HG02970 (cell line): ENCODE measurements around the gene CASTOR1.

ENCODE experiments used
- ATAC-seq: cut with Tn5 transposase; IDR thresholded peaks from one replicate; pipeline ENCODE4 v1.9.1; 2021; ENCODE audit warnings: mild to moderate bottlenecking, moderate library complexity, moderate number of reproducible peaks; ENCODE audit not compliant: unreplicated experiment, low FRiP score

The CASTOR1 gene

DNA sequence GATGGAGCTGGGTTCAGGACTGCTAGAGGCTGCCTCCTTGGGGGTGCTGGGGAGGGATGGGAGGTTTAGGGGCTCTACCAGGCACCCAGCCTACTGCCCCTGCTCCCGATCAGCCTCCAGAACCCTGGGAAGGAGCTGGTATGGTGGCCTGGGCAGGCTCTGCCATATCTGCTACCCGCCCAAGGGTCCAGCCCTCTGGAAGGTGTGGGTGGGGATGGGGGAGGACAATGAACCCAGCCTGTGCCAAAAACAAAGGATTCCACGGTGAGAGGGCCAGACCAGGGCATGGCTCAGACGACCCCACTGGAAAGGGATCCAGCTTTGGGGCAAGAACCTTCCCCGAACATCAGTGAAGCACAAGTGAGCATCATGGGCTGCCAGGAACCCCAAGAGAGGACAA is 3.0 kb downstream of the CASTOR1 start:
- ATAC-seq: no peak

DNA sequence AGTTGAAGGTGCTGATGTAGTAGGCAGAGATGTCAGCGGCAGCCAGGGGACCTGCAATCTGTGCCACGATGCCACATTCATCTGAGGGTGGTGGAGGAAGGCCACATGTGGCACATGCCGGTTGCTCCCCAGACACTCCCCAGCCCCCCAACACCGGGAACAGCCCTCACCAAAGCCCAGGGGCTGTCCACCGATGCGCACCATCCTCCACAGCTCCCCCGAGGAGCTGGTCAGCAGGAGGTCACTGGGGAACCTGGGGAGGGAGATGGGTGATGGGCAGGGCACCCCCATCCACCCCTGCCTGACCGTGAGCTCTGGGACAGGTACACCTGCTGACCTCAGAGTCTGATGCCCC is 3.5 kb downstream of the CASTOR1 start:
- ATAC-seq: no peak

DNA sequence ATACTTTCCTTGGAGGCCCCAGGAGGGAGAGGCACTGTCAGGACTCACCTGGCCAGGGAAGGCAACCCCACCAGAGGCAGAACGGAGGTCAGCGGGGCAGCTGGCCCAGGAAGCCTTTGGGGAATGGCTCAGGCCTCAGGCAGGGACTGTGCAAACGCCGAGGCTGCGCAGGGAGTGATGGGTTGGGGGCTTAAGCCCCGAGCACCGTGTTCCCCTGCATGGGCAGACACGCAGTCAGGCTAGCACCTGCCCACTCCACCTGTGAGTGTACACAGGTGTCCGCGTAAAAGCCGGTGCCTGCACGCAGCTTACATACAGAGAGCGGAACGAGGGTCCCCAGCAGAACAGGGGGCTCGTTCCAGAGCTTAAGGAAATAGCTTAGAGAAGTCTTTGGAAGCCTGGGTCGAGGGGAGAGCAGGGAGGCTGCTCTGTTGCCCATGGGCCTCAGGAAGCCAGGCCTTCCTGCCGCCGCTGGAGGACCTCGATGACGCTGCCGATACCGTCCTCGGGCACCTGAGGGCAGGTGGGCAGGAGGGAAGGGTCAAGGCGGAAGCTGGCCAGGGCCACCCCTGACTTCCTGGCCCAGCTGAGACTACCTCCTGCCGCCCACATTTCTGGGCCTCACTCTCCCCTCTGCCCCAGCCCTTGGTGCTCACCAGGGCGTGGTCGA is 4.0 kb downstream of the CASTOR1 start:
- no peak for ATAC-seq

DNA sequence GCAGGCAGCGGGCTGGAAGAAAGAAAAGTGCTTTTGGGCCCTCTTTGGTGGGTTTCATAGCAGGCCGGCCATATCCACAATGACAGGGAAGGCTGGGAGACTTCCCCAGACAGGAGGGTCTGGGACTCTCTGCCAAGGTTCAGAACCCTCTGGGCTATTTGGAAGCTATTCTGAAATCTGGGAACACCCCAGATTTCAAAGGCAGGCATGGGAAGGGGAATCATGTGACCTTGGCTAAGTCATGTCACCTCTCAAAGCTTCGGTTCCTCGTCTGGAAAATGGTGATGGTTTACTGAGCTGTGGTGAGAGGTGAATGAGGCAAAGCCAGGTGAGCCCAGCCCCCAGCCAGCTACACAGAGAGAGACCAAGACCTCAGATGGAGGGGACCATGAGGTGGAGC is 4.6 kb downstream of the CASTOR1 start:
- no peak for ATAC-seq

DNA sequence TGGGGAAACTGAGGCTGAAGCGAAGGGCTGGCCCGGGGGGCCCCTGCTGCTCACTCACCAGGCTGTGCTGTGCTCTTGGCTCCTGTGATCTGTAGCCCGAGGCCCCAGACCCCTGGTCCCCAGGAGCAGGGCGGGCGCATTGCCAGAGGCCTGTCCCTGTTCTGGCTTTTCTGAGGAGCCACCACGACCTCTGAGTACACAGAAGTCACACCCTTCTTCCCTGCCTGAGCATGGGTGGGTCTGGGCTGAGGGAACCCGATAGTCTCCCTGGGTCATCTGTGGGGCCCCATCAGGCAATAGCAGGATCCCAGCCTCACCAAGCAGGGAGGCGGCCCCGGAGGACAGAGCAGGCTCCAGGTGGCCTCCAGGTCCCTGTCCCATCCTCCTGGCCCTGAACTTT is 5.1 kb downstream of the CASTOR1 start:
- ATAC-seq: no peak

DNA sequence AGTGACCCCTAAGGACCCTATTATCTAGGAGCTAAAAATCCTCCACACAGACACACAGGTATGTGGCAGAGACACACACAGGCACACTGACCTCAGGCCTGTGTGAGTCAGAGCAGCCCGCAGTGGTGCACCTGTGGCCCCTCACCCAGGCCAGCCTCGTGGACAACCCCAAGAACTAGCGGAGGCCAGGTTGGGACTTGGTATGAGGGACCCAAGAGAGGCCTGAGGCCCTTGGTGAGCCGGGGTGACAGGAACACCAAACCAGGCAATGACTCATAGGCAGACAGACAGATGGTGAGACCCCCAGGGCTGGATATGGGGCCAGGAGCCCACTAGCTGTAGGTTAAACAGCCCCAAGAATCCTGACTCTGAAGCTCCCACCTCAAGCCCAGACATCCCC is 6.0 kb downstream of the CASTOR1 start:
- no peak for ATAC-seq

DNA sequence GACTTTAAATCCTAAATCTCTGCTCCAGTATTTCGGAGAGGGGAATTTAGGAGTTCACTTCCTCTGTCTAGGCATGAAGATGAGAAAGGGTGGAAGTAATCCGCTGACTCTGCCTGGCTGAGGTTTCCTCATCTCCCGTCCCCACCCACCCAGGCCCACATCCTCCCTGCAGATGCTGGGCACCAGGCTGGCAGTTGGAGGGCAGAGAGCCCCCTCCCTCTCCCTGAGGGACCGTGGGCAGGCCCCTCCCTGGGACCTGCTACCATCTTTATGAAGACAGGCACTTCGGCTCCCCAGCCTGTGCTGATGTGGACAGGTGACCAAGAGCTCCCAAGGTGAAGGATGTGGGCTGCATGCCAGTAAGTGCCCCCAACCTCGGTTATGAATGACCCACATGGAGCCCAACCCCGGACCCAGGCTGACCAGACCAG is 6.7 kb downstream of the CASTOR1 start:
- ATAC-seq: no peak

DNA sequence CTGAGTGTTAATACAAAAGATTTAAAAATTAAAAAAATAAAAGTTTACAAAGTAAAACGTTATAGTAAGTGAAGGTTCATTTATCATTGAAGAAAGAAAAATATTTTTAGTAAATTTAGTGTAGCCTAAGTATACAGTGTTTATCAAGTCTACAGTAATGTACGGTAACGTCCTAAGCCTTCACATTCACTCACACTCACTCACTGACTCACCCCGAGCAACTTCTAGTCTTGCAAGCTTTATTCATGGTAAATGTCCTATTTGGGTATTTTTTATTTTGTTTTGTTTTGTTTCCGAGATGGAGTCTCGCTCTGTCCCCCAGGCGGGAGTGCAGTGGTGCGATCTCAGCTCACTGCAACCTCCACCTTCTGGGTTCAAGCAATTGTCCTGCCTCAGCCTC is 8.8 kb downstream of the CASTOR1 start:
- ATAC-seq: no peak

DNA sequence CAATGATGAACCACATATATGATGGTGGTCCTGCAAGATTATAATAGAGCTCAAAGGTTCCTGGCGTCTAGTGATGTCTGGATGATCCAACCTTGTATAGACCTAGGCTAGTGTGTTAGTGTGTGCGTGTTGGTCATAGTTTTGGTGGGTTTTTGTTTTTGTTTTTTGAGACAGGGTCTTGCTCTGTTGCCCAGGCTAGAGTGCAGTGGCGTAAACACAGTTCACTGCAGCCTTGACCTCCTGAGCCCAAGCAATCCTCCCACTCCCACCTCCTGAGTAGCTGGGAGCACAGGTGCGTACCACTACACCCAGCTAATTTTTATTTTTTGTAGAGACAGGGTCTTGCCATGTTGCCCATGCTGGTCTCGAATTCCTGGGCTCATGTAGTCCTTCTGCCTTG is 9.4 kb downstream of the CASTOR1 start:
- no peak for ATAC-seq

DNA sequence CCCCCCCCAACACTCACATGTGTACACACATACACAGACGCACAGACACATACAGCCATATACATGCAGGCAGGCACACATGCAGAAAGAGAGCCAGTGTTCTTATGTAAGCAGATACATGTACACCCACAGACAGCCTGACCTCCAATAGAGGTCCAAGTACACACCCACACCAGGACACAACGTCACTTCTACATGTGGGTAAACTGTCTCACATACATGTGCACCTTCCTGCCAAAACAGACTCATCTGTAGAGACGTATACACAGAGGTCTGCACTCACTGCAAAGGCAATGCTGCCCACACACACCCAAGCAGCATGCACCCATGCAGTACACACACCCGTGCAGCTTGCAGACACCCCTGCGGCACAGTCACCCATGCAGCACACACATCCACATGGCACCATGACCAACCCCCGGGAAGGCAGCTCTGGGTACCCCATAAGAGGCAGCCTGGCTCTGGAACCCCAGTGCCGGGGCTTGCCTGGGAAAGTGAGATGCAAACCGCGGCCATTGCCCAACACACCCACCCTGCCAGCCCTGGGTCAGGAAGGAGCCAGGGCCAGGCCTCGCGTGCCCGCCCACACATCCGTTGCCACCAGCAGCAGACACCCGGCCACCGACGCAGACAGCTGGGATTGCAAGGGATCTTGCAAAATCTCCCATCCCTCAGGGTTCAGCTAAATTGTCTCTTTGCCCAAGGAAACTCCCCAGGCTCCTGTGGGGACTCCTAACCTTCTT is 10.1 kb downstream of the CASTOR1 start:
- ATAC-seq: no peak

DNA sequence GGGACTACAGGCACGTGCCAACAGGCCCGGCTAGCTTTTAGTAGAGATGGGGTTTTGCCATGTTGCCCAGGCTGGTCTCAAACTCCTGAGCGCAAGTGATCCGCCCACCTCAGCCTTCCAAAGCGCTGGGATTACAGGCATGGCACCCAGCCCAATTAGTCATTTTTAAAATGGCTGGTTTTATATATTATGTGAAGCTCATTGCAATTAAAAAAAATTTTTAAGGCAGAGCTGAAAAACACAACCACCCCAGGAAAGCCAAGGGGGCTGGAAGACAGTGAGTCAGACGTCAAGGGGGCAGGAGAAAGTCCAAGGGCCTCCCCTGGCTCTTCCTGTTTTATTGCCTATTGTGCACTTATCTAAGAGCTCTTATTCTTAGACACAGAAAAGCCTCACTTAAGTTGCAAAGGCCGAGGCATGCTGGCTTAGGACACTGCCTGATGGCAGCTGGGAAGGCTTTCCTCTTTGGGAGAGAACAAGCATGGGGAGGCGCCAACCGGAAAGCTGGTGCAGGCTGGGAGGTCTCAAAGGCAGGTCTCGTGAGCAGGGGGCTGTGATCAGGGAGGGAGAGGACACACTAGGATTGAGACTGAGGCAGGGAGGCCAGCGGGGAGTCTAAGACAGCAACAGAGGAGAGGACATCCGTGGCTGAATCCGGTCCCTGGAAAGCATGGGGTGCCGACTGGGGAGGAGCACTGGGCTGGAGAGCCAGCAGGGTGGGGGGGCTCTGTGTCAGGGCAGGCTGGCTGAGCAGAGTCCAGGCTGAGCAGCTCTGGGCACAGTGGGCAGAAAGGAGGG is 11.6 kb downstream of the CASTOR1 start:
- ATAC-seq: no peak

DNA sequence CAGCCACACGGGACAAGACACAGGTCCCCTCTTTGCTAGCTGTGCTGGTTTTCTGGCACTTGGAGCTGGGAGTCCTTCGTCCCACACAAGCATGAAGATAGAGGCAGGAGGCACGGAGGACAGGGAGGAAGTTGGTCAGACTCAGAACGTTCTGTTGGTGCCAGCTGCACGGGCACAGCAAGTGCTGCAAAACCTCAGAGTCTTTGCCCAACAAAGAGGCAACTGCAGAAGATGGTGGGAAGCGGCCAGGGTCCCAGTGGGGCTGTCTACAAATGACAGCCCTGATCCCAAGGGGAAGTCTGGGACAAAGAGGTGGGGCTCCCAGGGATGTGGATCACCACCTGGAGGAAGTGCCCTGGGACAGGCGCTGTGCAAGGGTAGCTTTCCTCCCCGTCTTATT is 13.3 kb downstream of the CASTOR1 start:
- ATAC-seq: no peak

DNA sequence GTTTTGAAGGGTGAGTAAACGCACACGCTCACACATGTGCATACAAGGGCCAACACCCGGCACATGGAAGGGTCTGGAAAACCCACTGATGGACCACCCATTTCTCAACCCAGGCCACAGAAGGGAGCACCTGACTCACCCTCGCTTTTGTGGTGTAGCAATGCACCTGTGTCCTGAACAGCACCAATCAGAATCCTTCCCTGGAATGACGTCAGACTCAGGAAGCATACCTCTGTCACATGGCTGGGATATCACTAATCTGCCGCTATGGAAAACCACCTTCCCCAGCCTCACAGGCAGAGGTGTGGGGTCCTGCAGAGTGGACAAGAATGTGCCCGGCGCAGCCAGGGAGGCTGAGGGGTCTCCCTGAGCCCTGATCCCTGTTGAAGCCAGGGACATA is 13.7 kb downstream of the CASTOR1 start:
- ATAC-seq: no peak

DNA sequence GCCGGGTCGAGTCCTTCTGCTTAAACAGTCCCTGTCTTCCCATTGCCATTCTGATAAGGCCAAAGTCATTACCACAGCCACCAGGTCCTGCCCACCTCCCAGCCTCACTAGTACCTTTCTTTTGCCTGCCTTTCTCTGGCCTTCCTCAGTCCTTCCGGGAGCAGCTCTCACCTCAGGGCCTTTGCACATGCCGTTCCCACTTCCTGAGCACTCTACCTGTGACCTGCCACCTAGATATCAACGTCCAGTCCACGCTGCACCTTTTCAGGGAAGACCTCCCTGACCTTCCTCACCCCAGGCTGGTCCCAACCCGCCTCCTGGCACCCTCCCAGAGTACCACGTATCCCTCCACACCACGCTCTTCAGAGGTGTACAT is 14.9 kb downstream of the CASTOR1 start:
- ATAC-seq: no peak

DNA sequence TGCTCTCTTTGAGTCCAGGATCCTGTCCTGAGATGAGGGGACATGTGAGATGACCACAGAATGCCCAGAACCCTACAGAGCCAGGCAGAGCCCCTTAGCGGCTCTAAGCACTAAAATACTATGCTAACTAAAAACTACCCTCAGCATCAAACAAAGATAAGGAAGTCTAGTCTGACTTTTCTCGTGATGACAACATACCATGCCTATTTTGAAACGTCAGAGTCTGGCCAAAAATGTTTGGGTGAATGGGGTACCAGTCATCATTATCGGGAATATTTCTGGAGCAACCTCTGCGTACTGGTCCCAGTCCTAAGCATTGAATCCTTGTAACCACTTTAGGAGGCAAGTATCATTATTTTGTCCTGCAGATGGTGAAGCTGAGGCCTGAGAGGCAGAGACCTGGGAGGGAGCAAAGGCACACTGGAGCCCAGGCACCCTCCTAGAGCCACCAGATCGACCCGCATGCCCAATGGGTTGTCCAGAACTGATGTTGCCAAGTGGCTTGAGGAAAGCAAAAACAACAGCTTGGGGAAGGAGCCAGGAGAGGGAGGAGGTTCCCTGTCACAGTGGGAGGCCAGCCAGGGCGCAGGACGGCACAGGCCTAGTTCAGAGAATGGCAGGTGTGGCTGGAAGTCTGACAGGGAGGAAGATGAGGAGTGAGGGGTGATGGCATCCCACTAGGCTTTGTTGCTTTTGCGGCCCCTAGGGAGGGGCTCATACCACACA is 15.4 kb downstream of the CASTOR1 start:
- ATAC-seq: no peak

DNA sequence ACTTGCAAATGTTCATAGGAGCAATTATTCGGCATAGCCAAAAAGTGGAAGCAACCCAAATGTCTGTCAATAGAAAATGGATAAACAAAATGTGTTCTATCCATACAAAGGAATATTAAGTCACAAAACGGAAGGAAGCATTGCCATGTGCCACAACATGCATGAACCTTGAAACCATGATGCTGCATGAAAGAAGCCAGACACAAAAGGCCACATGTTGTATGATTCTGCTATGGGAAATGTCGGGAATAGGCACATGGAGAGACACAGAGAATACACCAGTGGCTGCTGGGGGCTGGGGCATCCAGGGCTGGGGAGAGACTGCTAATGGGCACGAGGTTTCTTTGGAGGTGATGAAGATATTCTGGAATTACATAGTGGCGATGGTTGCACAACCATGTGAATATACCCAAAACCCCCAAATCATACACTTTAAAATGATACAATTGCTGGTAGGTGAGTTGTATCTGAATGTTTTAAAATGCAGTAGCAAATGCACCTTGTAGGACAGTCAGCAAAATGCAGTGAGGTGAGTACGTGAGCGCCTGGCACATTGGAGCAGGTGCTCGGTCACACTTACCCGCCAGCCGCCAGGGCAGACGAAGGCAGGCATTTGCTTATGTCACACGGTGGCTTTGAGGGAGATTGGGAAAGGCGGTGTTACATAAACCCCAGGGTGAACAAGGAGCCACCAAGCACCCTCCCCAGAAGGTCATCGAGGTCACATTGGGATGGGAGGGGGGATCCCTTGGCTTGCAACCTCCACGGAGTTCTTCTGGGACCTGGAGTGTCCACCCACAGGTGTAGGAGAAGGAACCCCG is 16.3 kb downstream of the CASTOR1 start:
- no peak for ATAC-seq

DNA sequence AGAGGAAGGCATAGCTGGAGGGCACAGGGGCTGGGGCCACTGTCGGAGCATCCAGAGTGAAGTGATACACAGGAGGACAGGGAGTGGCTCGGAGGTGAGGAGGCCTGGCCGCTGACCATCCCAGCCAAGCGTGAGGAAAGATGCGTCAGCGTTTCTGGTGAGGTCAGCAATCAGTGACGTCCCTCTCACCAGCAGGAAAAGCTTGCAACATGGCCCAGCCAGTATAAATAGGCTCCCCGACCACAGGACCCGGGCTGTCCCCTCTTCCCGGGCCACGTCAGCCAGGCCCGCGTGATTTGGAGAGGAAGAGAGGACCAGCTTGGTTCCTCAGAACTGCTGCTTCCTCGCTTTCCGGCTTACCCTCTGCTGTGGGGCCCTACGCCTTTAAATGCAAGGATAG is 18.5 kb downstream of the CASTOR1 start:
- ATAC-seq: no peak

DNA sequence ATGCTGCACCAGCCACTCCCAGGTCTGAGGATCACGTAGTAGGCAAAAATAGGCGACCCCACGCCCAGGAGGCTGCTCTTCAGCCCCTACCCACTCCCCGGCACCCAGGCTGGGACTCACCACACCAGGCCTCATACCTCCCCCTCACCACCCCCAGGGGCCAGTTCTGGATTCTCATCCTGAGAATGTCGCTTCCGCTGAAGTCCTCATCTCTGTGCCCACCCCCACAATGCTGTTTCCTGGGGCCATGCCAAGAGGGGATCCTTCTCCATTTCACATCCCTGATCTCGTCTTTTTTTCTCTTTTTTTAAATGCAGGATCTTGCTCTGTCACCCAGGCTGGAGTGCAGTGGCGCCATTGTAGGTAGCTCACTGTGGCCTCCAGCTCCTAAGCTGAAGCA is 21.0 kb downstream of the CASTOR1 start:
- ATAC-seq: no peak

DNA sequence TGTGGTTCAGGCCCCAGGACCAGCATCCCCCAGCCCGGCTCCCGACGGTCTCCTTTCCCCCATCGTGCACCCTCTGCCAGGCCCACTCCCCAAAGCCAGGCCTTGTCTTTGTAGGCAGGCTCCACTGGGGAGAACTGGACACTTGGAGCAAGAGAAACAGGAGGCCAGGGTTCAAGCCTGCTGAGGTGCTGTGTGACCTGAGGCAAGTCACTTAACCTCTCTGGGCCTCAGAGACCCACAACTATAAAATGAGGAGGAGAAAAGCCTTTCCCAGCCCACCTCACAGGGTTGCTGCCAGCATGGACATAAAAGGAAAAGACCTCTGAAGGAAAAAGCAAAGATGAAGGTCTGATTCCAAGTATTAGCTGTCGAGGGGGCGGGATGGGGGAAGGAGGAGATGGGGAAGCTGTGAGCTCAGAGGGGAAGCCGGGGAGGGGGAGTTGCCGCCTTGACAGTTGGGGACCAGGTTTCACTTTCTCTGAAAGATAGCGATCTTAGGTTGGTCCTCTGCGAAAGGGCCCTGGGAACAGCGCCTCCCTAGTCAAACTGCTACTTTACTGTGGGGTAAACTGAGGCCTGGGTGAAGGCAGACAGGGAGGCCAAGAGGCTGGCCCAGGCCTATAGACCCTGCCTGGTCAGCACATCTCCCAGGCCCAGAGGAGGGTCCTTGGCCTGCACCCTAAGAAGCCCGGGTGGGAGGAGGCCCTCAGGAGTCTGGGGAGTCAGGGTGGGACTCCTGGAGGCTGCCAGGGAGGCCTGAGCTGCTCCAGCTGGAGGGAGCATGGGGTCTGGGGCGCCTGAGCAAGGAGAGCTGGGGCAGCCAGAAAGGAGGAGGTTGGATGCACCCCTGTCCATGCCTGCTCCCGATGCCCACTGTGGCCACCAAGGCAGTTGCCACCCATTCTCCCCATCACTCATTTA is 21.7 kb downstream of the CASTOR1 start:
- no peak for ATAC-seq
